ENCODE results near the gene STEEP1. TPM values are rescaled to one million over a fixed set of nuclear protein-coding genes. Genes with fewer than 3 reads are reported as not detected.

STEEP1 gene
- total and polyA plus RNA-seq, 10 of the 15 experiments (the other 5 are each of a cell fraction or from before 2014, with no cell fraction given) = 15.1 to 53.8 (median 26.0) TPM

DNA sequence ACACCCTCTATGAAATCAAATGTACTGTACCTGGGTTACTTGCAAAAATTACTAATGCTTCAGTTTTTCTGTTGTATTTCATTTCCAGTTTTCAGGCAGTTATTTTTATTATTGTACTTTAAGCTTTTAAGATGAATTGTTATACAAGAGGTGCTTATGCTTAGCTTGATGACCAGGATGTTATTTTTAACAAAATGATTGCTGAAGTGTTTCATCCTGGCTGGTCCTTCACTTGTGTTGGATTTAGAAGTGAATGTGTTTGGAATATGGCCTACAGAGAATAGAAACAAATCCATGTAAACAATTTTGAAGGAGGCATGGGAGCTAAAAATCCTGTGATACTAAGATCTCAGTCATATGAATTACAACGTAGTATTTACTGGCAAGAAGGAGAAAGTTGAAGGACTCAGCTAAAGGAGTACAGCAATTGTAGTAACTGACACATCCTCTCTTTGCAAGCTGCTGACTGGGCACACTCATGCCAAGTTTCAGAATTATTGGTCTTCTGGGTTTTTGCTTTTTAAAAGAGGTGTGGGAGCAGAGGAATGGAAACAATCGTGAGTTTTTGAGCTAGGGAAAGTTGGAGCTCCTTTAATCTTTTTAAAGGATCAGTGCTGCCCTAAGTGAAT is 18.3 kb upstream of the STEEP1 start:
- Histone ChIP-seq H3K36me3 (ENCODE audit: control insufficient read depth in 2 of 2, insufficient read depth in 2 of 2, low read length in 1 of 2) (no peaks in the 10 kb centered on the region), H4K20me1 (ENCODE audit: control insufficient read depth, insufficient read depth) (no peaks in the 10 kb centered on the region), H3K79me2 (ENCODE audit: control insufficient read depth, insufficient read depth, low read length) (no peaks in the 10 kb centered on the region), H3K9me3 (replicated peaks; ENCODE audit: control insufficient read depth, insufficient read depth, low read length) (no peaks in the 10 kb centered on the region), H3K9ac (ENCODE audit: control insufficient read depth, insufficient read depth, low read length) (no peak overlapping the region), H3K4me2 (ENCODE audit: control insufficient read depth, insufficient read depth) (no peak overlapping the region), H3K27ac (ENCODE audit: control insufficient read depth, insufficient read depth) (no peak overlapping the region), H3K4me1 (ENCODE audit: control insufficient read depth, insufficient read depth, low read length) (no peaks in the 10 kb centered on the region), H3K27me3 (replicated peaks in 1 of 2; ENCODE audit: control insufficient read depth in 2 of 2, insufficient read depth in 2 of 2, low read length in 1 of 2) (no peaks in the 10 kb centered on the region), H3K4me3 (no peak overlapping the region), H2AFZ (ENCODE audit: control insufficient read depth, low read depth, low read length) (no peak overlapping the region)
- ChIA-PET CTCF (interaction anchor here (0.6 to 2.8 kb wide), 11 partner anchors 8 to 264 kb away, joined by 3 to 15 read pairs (median 4); no protein-coding TSS in a partner anchor), POLR2A (interaction anchor here (1.0 to 1.2 kb wide), 2 partner anchors 10 to 20 kb away, joined by 3 read pairs; no protein-coding TSS in a partner anchor), SMC1A (ENCODE audit: uncharacterized antibody, unreplicated experiment) (interaction anchor here (0.6 to 1.6 kb wide), 7 partner anchors 8 to 439 kb away, joined by 3 to 7 read pairs (median 3); no protein-coding TSS in a partner anchor), RAD21 (ENCODE audit: unreplicated experiment) (interaction anchor here (1.0 to 1.3 kb wide), 5 partner anchors 9 to 172 kb away, joined by 3 to 5 read pairs (median 3); partner anchors contain the start of gene UBE2A)
- no peak for TF ChIP-seq ZNF384 (IDR thresholded peaks at IDR 0.05; ENCODE audit: borderline replicate concordance, low read depth, low read length)
- TF ChIP-seq, protein P1, sequence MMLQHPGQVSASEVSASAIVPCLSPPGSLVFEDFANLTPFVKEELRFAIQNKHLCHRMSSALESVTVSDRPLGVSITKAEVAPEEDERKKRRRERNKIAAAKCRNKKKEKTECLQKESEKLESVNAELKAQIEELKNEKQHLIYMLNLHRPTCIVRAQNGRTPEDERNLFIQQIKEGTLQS (IDR thresholded peaks at IDR 0.05; ENCODE audit: borderline replicate concordance, extremely low read depth, low read depth, low read length) = no peak
- no peak for TF ChIP-seq CBX3 (IDR thresholded peaks at IDR 0.05; ENCODE audit: borderline replicate concordance, low read depth)
- TF ChIP-seq CBFB (IDR thresholded peaks at IDR 0.05; ENCODE audit: low read depth) = no peak
- no peak for TF ChIP-seq SIX5 (IDR thresholded peaks at IDR 0.05; ENCODE audit: low read depth, low read length, severe bottlenecking)
- no peak for TF ChIP-seq EED (IDR thresholded peaks at IDR 0.05; ENCODE audit: low read depth)
- TF ChIP-seq SMARCA5 (IDR thresholded peaks at IDR 0.05) = no peak
- TF ChIP-seq HCFC1 (IDR thresholded peaks at IDR 0.05; ENCODE audit: low read length) = no peak
- no peak for TF ChIP-seq NR2C1 (IDR thresholded peaks at IDR 0.05)
- TF ChIP-seq ZNF207 (IDR thresholded peaks at IDR 0.05; ENCODE audit: borderline replicate concordance) = no peak
- TF ChIP-seq, protein P2, sequence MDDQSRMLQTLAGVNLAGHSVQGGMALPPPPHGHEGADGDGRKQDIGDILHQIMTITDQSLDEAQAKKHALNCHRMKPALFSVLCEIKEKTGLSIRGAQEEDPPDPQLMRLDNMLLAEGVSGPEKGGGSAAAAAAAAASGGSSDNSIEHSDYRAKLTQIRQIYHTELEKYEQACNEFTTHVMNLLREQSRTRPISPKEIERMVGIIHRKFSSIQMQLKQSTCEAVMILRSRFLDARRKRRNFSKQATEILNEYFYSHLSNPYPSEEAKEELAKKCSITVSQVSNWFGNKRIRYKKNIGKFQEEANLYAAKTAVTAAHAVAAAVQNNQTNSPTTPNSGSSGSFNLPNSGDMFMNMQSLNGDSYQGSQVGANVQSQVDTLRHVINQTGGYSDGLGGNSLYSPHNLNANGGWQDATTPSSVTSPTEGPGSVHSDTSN (IDR thresholded peaks at IDR 0.05; ENCODE audit: insufficient replicate concordance, low read depth, low read length) = no peak
- ATAC-seq (0 out of 3 replicates have a peak, but pooled peaks have one; percentile 16), DNase-seq (ENCODE audit: low read depth, low spot score) (no peak), FAIRE-seq (no peak)
- intact Hi-C loops (cut with micrococcal nuclease; ENCODE audit: unreplicated experiment) = no loop called here
- no TSS peak for BruUV-seq (replicated peaks)
- 0% methylated on average over 2 of the region's 2 CpGs for WGBS (ENCODE audit: insufficient coverage, insufficient replicate concordance, low lambda C conversion rate, missing lambda C conversion rate)
- in situ Hi-C loops (cut with MboI) = no loop called here

All from GM12878 (cell line).